Measurements from ENCODE around the gene SGMS1.

- TF ChIP-seq CTCF (IDR thresholded peaks at IDR 0.05), result no peak
- TF ChIP-seq EZH2 (IDR thresholded peaks at IDR 0.05), result no peak
Measured at GRCh38 chr10:50503661-50504320, 120.0 kb downstream of the SGMS1 start.

Data from neural progenitor cell (in vitro differentiated cells).